Measurements from ENCODE around the gene AOPEP.
"Not testable (repeated sequence)": the region's sequence is repeated elsewhere in the genome, so short reads cannot be mapped to it uniquely, and the experiment has no call there.

The AOPEP gene

DNA sequence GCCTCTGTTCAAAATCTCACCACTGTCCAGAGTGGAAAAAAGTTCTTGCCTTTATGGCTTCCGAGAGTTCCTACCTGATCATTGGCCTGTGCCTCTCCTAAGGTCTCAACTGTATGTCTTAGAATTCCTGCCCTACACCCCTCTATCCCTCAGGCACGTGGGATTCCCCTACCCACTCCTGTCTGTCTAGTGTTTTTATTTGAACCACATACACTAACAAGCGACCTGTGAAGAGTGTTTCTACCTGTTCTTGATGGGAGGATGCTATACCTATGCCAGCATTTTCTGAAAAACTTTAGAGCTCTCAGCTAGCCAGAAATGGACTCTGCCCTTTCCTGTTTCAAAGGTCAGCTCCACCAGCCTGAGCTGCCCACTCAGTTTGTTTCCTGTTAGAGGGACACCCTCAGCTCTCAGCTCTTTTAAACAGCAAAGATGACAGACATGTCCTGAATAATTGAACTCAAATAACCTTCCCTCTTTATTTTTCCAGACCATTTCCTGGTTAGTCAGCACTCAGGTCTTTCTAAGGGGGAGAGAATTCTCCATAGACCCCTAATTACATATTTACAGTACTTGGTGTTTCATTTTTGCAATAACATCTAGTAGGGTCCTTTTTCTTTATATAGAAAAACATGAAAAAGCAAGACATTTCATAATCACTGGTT lies 214.8 kb downstream of the AOPEP start:
- no peak for DNase-seq

DNA sequence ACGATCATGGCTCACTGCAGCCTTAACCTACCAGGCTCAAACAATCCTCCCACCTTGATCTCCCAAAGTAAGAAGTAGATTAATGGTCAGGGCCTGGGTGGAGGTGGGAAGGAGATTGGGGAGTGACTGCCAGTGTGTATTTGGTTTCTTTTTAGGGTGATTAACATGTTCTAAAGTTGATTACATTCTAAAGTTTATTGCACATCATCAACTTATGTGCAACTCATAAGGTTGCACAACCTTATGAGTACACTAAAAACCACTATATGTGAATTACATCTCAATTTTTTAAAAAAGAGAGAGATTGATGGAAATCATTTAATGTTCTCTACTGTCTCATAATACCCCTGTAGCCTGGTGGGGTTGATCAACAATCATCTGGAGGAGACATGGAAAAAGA lies 218.1 kb downstream of the AOPEP start:
- DNase-seq = no peak

DNA sequence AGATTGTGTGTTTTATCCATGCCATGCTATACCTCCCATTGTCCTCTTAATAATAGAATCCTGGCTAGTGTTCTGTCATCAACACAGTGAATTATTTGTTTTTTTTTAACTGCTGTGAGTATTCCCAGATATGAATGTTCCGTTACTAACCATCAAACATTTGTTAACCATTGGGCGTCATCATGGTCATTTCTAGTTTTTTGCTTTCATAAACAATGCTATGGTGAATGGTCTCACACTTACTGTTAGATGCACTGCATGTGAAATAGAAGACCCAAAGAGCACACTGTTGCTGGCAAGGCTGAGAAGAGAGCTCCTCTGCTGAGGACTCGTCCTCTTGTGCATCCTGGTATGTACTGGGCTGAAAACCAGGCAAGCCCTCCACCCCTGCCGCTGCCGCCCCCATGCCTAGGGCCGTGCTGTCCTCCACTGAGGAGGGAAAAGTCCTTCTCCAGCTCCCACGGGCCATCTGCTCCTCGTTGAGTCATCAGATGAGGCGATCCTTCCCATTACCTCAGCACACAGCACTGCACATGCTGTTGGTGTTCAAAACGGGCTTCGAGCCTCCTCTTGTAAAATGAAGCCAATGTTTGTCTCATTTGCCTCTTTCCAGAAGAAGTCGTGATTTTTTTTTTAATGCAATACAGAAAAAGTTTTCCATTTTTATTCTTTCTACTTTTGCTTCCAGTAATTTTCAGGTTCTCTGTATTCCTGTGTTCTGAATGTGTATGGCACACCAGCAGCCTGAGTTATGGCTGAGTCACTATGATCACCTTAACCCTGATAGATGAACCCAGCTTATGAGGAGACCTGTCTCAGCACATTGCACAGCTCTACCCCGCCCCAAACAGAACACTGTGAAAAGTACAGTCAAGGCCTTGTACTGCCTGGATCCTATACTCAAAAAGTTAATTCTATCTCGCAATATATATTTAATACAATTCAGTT lies 219.0 kb downstream of the AOPEP start:
- DNase-seq = no peak

DNA sequence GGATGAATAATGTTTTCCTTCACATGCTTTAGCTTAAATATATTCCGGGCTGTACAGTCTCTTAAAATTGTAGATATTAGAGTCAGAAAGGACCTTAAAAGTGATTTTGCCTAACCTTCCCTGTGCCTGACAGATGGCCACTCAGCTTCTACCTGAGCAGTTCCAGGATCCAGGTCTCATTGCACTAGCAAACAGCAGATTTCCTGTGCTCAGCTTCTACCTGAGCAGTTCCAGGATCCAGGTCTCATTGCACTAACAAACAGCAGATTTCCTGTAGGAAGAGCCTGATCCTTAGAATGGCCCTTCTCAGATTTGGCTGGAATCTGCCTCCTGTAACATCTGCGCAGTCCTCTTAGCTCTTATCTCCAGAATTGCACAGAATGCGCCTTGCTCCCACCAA lies 219.8 kb downstream of the AOPEP start:
- no peak for DNase-seq

DNA sequence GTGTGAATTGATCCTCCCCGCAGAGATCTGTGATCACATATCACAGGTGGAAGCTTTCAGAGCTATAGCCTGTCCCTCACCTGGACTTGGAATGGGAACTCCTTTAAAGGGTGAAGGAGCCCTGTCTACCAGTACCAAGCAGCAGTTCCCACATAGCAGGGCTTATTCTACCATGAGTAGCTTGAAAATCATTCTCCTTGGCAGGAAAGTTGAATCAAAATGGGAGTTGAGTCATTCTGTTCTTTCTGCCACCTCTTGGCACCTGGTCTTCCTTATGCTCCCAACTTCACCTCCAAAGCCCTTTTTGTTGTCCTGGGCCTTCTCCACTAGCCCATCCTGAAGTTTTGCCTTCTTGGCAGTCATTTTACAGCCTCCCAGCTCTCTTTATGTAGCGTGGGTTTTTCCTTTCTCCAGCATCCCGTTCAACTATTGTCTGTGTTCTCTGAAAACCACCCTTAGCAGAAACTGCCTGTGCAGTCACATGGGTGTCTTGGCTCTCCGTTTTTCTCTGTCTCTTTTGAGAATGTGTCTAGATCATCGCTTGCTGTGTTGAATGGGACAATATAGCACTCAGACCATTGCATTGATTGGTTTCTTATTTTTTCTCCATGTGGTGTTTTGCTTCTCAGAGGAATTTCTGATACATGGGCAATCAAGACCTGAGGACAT lies 222.2 kb downstream of the AOPEP start:
- DNase-seq = no peak

DNA sequence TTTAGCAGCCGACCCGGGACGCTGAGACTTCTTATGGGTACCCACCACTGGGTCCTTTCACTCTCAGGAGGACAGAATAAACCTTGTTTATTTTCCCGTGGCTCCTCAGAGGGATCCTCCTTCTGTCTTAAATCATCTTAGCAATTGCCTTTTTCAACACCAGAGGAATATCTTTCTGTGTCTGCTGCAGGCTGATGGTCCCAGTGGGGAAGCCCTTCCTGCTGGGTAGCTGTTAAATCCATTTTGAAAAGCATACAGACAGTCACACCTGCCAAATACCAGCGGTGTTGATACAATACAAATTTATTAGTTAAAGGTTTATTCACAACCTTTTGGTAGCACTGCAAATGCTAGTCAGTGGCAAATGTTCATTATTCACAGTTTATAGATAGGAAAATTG lies 222.9 kb downstream of the AOPEP start:
- DNase-seq = no peak

DNA sequence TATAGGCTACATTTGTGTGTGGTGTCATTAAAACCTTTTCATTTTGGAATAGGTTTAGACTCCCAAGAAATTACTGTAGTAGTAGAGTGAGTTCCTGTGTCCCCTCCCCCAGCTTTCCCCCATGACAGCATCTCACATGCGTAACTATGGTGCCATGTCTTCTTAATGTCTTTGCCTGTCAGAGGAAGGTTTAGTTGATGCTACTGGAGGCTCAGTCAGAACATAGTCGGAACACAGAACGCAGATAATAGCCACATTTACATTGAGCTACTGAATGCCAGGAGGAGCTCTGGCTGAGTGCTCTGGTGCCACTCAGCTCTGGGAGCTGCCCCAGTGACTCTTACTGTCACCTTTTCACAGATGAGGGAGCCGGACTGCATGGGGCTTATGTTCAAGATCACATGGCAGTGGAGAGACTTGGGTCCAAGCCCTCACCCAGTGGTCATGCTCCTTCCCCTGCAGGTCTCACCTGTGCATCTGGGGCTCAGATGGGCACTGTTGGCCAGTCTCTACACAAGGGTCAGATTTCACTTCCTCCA lies 223.6 kb downstream of the AOPEP start:
- no peak for DNase-seq

DNA sequence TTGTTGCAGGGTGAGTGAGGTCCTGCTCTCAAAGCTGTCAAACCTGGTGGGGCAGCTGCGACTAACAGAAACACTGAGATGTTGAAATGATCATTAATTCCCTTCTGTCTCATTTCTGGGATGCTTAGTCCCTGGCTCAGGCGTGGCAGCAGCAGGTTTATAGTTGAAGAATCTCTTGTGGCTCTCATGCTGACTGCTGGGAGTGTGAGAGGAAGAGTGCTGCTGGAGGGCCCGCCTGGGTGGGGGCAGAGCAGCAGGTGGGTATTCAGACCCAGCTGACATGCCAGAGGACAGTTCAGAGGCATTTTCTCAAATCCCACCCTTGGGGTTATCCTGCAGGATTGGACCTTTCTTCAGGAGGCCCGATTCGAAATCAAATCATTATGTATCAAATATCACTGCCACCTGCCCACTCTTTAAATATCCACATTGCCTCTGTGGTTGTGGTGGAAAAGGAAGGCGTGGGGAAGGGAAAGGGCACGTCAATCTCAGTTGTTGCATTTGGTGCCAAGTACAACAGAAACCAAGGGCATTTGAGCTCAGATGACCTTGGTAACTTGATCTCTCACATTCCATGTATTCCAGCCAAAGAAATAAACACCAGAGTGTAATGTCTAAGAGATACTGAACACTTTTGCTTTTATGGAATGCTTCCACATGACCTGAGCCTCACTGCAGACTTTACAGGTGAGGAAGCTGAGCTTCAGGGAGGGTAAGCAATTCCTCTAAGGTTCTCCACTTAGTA lies 224.3 kb downstream of the AOPEP start:
- DNase-seq = no peak

DNA sequence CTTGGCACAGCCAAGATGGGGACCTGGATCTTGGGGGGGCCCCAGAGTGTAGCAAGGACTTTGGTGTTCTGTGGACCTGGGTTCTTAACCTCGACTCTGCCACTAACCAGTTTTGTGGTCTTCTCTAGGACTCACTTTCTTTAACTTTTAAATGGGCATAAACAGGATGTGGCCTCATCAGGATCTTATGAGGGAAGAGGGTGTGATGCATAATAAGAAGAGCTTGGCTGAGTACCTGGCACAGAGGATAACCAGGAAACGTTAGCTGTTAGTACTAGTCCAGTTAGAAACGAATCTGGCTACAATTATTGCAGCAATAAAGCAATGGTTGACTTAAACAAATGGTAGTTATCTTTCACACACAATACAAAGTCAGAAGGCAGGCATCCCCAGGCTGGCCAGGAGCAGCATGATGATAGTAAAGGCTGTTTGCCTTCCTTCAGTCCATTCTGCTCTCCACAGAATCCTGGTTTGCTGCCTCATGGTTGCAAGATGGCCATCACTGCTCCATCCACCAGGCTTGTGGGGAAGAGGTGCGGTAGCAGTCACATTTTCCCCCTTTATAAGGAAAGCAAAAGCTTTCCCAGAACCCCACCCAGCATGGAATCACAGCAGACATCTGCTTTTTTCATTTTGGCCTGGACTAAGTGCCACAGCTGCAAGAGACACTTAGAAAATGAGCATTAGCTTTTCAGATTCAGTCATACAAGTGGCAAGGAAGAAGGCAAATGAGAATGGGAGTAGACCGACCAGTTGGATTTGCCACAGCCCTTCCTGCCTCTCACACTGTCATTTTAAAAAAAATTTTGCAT lies 225.0 kb downstream of the AOPEP start:
- no peak for DNase-seq

DNA sequence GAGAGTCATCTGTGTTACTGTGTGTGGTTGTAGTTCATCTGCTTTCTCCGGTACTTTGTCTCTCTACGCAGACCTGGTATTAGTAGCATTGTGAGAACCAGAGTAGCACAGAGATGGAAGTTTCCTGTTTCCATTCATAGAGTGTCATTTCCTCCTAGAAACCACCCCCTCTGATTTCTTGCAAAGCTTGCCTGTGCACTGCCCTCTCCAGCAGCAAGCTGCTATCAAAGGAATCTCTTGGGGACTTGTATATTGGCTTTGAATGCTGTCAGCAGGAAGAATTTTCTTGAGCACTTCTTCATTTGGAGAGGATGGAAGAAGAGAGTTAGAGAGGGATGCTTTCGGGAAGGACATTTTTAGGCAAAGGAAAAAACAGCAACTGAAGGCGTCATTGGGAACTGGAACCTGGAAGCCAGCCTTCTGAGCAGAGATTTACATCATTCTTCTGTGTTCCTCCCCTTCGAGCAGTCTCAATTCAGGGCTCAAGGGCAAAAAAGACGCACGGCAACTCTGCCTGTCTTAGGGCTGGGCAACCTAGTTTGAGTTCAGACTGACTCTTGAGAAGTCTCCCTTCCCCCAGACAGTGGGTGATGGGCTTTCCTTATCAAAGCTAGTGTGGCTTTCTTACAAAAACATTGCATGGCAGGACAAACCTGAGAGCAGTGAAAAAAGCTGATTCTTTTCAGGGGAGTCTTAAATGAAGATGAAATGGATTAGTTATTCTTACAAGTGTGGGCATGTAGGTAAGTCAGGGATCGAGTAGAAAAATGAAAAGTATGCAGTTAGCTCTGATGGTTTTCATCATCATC lies 226.3 kb downstream of the AOPEP start:
- no peak for DNase-seq

DNA sequence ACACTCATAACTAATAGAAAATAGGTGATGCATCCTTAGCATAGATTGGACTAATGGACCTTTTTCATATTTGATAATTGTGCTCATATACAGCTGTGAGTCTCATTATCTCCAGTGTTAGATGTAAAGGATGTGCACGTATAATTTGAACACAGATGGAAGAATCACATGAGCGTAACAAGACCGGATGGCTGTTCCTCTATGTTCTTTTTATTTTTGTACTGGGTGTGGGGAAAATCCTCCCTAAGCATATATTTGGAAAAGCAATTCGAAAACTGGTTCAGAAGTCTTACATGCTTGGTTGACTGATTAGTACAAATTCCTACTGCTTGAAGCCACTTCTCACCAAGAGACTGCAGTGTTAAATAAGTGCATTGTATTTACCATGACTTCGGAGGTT lies 230.2 kb downstream of the AOPEP start:
- no peak for DNase-seq

DNA sequence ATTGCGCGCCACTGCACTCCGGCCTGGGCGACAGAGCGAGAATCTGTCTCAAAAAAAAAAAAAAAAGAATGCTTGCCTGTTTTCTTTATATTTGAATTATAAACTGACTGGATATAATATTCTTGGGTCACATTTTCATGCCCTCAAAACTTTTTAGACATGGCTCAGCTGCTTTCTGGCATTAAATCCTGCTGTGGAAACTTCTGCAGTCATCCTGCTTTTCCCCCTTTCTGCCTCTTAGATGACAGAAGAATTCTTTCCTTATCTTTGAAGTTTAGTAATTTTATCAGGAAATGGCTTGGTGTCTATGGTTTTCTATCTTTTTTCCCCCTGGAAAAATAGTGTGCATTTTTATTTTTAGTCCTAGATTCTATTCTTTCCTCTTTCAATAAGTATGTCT lies 234.5 kb downstream of the AOPEP start:
- DNase-seq = no peak

DNA sequence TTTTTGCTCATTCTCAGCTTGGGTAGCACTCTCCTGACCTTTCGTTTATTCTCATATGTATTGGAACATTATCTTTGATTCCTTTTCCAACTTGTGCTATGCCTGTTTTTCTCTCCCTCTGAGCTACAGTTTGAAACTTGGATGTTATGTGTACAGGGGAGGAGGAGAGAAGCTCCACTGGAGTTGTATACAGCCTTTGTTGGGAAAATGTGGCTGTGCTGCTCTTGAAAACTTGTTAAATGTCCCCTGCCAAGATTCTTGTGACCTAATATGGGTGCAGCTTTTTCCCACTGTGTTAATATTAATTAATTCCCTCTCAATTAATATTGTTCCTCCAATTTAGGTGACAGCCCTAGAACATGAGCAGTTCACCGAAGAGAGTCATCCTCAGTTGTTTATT lies 235.4 kb downstream of the AOPEP start:
- no peak for DNase-seq

DNA sequence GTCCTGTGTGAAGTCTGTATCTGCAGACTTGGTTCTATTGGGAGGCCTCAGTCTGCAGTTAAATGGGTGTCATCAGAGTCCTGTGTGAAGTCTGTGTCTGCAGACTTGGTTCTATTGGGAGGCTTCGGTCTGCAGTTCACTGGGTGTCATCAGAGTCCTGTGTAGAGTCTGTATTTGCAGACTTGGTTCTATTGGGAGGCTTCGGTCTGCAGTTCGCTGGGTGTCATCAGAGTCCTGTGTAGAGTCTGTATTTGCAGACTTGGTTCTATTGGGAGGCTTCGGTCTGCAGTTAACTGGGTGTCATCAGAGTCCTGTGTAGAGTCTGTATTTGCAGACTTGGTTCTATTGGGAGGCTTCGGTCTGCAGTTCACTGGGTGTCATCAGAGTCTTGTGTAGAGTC lies 239.1 kb downstream of the AOPEP start:
- DNase-seq = not testable (repeated sequence)

DNA sequence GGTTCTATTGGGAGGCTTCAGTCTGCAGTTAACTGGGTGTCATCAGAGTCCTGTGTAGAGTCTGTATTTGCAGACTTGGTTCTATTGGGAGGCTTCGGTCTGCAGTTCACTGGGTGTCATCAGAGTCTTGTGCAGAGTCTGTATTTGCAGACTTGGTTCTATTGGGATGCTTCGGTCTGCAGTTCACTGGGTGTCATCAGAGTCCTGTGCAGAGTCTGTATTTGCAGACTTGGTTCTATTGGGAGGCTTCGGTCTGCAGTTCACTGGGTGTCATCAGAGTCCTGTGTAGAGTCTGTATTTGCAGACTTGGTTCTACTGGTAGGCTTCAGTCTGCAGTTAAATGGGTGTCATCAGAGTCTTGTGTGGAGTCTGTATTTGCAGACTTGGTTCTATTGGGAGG lies 239.5 kb downstream of the AOPEP start:
- DNase-seq = not testable (repeated sequence)

DNA sequence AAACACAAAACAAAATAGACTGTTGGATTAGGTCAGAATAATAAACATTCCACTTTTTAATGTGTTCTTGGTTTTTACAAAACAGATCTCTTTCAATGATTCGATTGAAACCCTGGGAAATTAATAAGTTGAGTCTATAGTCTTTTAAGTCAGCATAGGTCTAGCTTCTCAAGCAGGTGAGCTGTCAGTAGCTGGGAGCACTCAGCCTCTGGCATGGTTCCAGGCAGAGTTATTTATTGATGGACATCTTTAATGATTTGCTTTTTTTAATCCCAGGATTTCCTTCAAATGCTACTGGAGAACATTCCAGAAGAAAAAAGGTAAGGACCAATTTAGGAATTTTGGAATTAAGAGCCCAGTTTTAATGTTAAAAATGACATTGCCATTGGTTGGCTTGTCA lies 241.0 kb downstream of the AOPEP start:
- DNase-seq = no peak

DNA sequence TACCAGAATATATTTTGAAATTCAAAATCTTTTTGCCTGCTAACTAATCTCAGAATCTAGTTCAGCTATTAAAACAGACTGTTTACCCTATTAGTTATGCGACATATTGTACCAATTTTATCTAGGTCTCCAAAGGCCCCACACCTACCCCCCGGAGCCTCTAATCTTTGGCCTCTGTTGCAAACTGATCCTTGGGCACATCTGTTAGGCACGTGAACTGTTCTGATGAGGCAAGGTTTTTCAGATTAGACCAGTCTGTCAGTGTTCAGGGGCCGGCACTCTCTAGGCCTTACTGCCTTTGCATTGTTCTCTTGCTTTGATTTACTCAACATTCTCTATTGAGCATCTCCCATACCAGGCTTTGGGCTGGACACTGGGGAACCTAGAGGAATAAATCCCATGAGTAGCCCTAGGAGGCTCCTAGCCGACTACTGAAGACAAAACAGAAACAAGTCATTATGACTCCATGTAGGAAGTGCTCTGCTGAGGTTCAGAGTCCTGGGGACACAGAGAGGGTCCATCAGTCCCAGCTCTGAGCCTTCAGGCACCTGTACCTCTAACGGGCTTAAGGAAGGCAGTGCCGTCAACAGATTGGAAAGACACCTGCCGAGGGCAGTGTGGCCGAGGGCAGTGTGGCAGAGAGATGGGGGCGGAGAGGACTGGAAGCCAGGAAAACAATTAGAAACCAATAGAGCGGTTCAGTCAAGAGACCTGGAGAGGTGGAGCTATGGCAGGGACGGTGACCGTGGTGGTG lies 245.1 kb downstream of the AOPEP start:
- no peak for DNase-seq

DNA sequence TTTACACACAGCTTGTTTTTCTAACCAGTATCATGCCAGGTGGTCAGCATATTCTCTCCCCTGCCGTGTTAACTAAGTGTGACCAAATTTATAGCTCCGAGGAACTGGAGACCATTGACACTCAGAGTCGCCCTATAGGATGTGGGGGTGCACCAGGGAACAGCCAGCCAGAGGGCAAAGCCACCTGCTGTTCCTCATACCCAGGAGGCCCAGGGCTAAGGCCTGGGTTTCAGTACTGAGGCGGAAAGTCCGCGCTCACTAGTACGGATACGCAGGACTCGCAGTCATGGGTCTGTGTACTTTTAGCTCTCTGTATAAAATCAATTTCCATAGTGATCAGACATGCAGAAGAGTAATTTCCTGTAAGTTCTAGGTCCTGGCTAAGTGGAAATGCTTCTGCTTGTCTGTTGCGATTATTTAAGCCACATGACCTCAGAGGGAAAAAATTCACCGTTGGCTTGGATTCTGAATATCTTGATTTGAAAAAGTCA lies 247.0 kb downstream of the AOPEP start:
- DNase-seq = no peak

DNA sequence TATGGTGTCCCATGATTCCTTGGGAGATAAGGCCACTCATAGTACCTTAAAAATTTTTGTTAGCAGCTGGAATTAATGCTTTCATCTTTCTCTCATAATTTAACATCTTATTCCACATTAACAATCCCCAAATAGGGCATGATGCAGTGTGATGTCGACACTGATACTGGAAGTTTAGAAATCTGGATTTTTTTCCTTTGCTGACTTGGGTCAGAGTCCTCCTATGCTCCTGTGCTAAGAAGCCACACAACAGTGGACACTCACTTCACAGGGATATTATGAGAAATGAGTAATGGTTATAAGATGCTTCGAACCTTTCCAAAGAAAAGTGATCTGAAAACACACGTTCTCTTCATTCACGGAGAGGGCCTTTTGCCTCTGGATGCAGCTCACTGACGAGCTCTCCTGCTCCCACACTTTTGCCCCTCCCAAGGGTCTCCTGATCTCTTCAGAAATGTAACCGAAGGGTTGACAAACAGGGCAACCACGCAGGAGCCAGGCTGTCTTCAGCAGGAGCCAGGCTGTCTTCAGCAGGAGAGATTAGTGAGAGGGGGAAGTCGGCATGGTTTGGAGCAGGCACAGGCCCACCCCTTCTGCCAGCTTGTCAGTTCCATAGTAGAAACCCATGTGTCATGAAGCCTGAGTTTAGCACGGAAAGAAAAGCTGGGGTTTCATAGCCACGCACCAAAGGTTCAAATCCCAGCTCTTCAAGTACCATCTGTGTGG lies 247.8 kb downstream of the AOPEP start:
- DNase-seq = no peak

Measured in activated CD8-positive, alpha-beta memory T cell treated with anti-CD3 and anti-CD28 coated beads, Interleukin-2, amount 50 U/mL, for 48 hours (primary cell).